Transverse colon (tissue), 4 donors: Measurements from ENCODE around the gene OBSCN.

Experiments
- EP300 ChIP-seq: sonication (generic); formaldehyde crosslinking; IDR thresholded peaks from one replicate; pipeline ENCODE4 v1.6.1; 2017; ENCODE audit warnings: antibody characterized with exemption, low read depth
- POLR2A ChIP-seq: fragments of 450-650 bp; IDR thresholded peaks from one replicate; pipeline ENCODE4 v1.6.1; 2016; ENCODE audit warnings: antibody characterized with exemption, mild to moderate bottlenecking, moderate library complexity
- POLR2AphosphoS5 ChIP-seq, 3 donors: sonication (generic); formaldehyde crosslinking; IDR thresholded peaks; one replicate each; pipeline ENCODE4 v1.6.1; 2016; ENCODE audit warnings: antibody characterized with exemption in 3 of 3
- TF ChIP-seq, protein P1 (sequence below), 5 experiments: fragments of 200-600 bp in 3 of 5; fragments of 450-650 bp in 2 of 5; sonication (generic) in 3 of 5; IDR thresholded peaks; 1 replicate in 2 of 5; 2 replicates in 3 of 5; pipeline ENCODE4 v1.5.1; 2016 to 2017; ENCODE audit warnings: antibody characterized with exemption in 5 of 5, inconsistent platforms in 3 of 5, mild to moderate bottlenecking in 2 of 5, moderate library complexity in 1 of 5

DNA sequence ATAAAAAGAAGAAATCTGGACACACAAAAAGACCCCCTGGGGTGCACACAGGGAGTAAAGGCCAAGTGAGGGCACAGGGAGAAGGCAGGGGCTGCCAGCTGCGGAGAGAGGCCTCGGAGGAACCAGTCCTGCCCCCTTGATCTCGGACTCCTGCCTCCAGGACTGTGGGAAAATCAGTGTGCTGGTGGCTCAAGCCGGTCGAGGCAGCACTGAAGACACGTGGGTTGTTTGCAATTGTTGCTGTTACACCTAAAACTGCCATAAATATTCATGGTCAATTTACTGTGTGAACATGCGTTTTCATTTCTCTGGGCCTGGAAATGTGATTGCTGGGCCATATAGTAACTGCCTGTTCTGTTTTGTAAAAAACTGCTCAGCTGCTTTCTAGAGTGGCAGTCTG is 23.7 kb upstream of the OBSCN start:
- TF ChIP-seq, protein P1, sequence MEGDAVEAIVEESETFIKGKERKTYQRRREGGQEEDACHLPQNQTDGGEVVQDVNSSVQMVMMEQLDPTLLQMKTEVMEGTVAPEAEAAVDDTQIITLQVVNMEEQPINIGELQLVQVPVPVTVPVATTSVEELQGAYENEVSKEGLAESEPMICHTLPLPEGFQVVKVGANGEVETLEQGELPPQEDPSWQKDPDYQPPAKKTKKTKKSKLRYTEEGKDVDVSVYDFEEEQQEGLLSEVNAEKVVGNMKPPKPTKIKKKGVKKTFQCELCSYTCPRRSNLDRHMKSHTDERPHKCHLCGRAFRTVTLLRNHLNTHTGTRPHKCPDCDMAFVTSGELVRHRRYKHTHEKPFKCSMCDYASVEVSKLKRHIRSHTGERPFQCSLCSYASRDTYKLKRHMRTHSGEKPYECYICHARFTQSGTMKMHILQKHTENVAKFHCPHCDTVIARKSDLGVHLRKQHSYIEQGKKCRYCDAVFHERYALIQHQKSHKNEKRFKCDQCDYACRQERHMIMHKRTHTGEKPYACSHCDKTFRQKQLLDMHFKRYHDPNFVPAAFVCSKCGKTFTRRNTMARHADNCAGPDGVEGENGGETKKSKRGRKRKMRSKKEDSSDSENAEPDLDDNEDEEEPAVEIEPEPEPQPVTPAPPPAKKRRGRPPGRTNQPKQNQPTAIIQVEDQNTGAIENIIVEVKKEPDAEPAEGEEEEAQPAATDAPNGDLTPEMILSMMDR (IDR thresholded peaks at IDR 0.05), result no peak
- TF ChIP-seq POLR2A (no peak), EP300 (no peak), POLR2AphosphoS5 (IDR thresholded peaks at IDR 0.05) (no peak)
